ENCODE measurements around the gene MTFR2.
A peak's percentile ranks its signal among the peaks of the same experiment; 100 is the strongest.

MTFR2 gene

GRCh38 chr6:136289579-136290409, 39.7 kb upstream of the MTFR2 start, which contains the start of gene BCLAF1:
TSS of gene BCLAF1 (minus strand) at chr6:136289846. CDS start at chr6:136279866, 9,980 bp downstream.
- Histone ChIP-seq H3K79me2 (ENCODE audit: insufficient read depth, low read length) (peaks cover 48% of the 10 kb centered on the region), H3K27me3 (ENCODE audit: low read length) (no peaks in the 10 kb centered on the region)

GRCh38 chr6:136289327-136289578, 39.1 kb upstream of the MTFR2 start:
- Histone ChIP-seq H4K20me1 (ENCODE audit: low read depth, low read length) (peaks cover 42% of the 10 kb centered on the region), H3K9me2 (replicated peaks; ENCODE audit: insufficient read depth, low read length) (no peaks in the 10 kb centered on the region), H3K36me3 (ENCODE audit: low read length) (peaks cover 5% of the 10 kb centered on the region; the same call in 1 of the 2 replicates), H3K9me3 (ENCODE audit: insufficient read depth, low read length) (no peaks in the 10 kb centered on the region), H3K27me3 (ENCODE audit: low read length) (no peaks in the 10 kb centered on the region), H3K79me2 (ENCODE audit: insufficient read depth, low read length) (peaks cover 53% of the 10 kb centered on the region), H2AFZ (ENCODE audit: low read depth, low read length, severe bottlenecking) (no peak overlapping the region), H3F3A (ENCODE audit: insufficient read depth) (peaks cover 23% of the 10 kb centered on the region), H3K27ac (ENCODE audit: low read depth, low read length) (peak overlapping the region; percentile 95), H3K4me3 (ENCODE audit: insufficient read depth, low read length, poor library complexity, severe bottlenecking) (peak overlapping the region; percentile 98), H3K9ac (ENCODE audit: low read length) (peak overlapping the region; percentile 100), H3K4me2 (ENCODE audit: low read depth, low read length, poor library complexity, severe bottlenecking) (peak overlapping the region; percentile 70)
- no peak for TF ChIP-seq CTCF (IDR thresholded peaks at IDR 0.05; ENCODE audit: insufficient read depth, low read length, poor library complexity, severe bottlenecking)

More at GRCh38 chr6:136289579-136290409, 39.7 kb upstream of the MTFR2 start, which contains the start of gene BCLAF1:
- no peaks in the 10 kb centered on the region for H3K9me3 ChIP-seq (ENCODE audit: insufficient read depth, low read length)
- H3K27ac ChIP-seq (ENCODE audit: low read depth, low read length), result peak within 1 kb of the TSS; percentile 95
- peak within 1 kb of the TSS; percentile 30 for H2AFZ ChIP-seq (ENCODE audit: low read depth, low read length, severe bottlenecking)
- no peaks in the 10 kb centered on the region for H3K9me2 ChIP-seq (replicated peaks; ENCODE audit: insufficient read depth, low read length)
- H3K4me3 ChIP-seq (ENCODE audit: insufficient read depth, low read length, poor library complexity, severe bottlenecking), result peak within 1 kb of the TSS; percentile 98
- peak within 1 kb of the TSS; percentile 87 for H3K4me2 ChIP-seq (ENCODE audit: low read depth, low read length, poor library complexity, severe bottlenecking)
- peaks cover 36% of the 10 kb centered on the region for H4K20me1 ChIP-seq (ENCODE audit: low read depth, low read length)
- peak within 1 kb of the TSS; percentile 100 for H3K9ac ChIP-seq (ENCODE audit: low read length)
- peaks cover 23% of the 10 kb centered on the region for H3F3A ChIP-seq (ENCODE audit: insufficient read depth)
- TF ChIP-seq CTCF (IDR thresholded peaks at IDR 0.05; ENCODE audit: insufficient read depth, low read length, poor library complexity, severe bottlenecking) (no peak), EZH2phosphoT487 (conservative IDR thresholded peaks at IDR 0.05; ENCODE audit: low read length) (no peak)
- H3K36me3 ChIP-seq (ENCODE audit: low read length), result peaks cover 5% of the 10 kb centered on the region; the same call in 1 of the 2 replicates

GRCh38 chr6:136288566-136289326, 38.6 kb upstream of the MTFR2 start:
- Histone ChIP-seq H3K79me2 (ENCODE audit: insufficient read depth, low read length) (peaks cover 58% of the 10 kb centered on the region), H3K4me3 (ENCODE audit: insufficient read depth, low read length, poor library complexity, severe bottlenecking) (peak overlapping the region; percentile 98), H3K9ac (ENCODE audit: low read length) (peak overlapping the region; percentile 100), H3K27ac (ENCODE audit: low read depth, low read length) (peak overlapping the region; percentile 95), H2AFZ (ENCODE audit: low read depth, low read length, severe bottlenecking) (no peak overlapping the region), H3K4me2 (ENCODE audit: low read depth, low read length, poor library complexity, severe bottlenecking) (peak overlapping the region; percentile 70), H3K9me3 (ENCODE audit: insufficient read depth, low read length) (no peaks in the 10 kb centered on the region), H3K36me3 (ENCODE audit: low read length) (peaks cover 5% of the 10 kb centered on the region; the same call in 1 of the 2 replicates), H3K9me2 (replicated peaks; ENCODE audit: insufficient read depth, low read length) (no peaks in the 10 kb centered on the region), H3F3A (ENCODE audit: insufficient read depth) (peaks cover 23% of the 10 kb centered on the region), H3K27me3 (ENCODE audit: low read length) (no peaks in the 10 kb centered on the region), H4K20me1 (ENCODE audit: low read depth, low read length) (peaks cover 46% of the 10 kb centered on the region)
- no peak for TF ChIP-seq CTCF (IDR thresholded peaks at IDR 0.05; ENCODE audit: insufficient read depth, low read length, poor library complexity, severe bottlenecking)
- TF ChIP-seq EZH2phosphoT487 (conservative IDR thresholded peaks at IDR 0.05; ENCODE audit: low read length), result no peak
